Tibial nerve (tissue), 4 donors: ENCODE results near the gene SYNE4. TPM values are rescaled to one million over a fixed set of nuclear protein-coding genes. Genes with fewer than 3 reads are reported as not detected.
A peak's percentile ranks its signal among the peaks of the same experiment; 100 is the strongest.

Source experiments
- DNase-seq, 2 donors: peaks; one replicate each; pipeline ENCODE4 v3.0.0-alpha.2; 2019; ENCODE audit warnings: low spot score in 2 of 2
- H3K27ac ChIP-seq, 4 donors: fragments of 200-600 bp; sonication (generic) in 3 of 4; one replicate each; pipeline ENCODE4 v1.5.1; 2017 to 2019; ENCODE audit warnings: mild to moderate bottlenecking in 1 of 4
- H3K27me3 ChIP-seq, 2 donors: fragments of 200-600 bp; sonication (generic) in 1 of 2; one replicate each; pipeline versions ENCODE4 v1.5.1 to v1.6.0; 2017 to 2019
- H3K36me3 ChIP-seq, 3 donors: fragments of 200-600 bp; sonication (generic); one replicate each; pipeline ENCODE4 v1.5.1; 2018 to 2019
- H3K4me1 ChIP-seq, 4 donors: fragments of 200-600 bp; sonication (generic) in 3 of 4; one replicate each; pipeline ENCODE4 v1.5.1; 2017 to 2019
- H3K4me3 ChIP-seq, 4 donors: fragments of 200-600 bp; sonication (generic) in 3 of 4; one replicate each; pipeline ENCODE4 v1.5.1; 2017 to 2019; ENCODE audit warnings: mild to moderate bottlenecking in 1 of 4, moderate library complexity in 1 of 4
- H3K9me3 ChIP-seq, 4 donors: fragments of 200-600 bp; sonication (generic) in 3 of 4; one replicate each; pipeline ENCODE4 v1.5.1; 2017 to 2019
- EP300 ChIP-seq, 2 donors: sonication (generic); formaldehyde crosslinking; IDR thresholded peaks; one replicate each; pipeline ENCODE4 v1.6.1; 2017; ENCODE audit warnings: antibody characterized with exemption in 2 of 2, mild to moderate bottlenecking in 1 of 2
- POLR2A ChIP-seq, 2 donors: fragments of 450-650 bp; IDR thresholded peaks; one replicate each; pipeline ENCODE4 v1.6.1; 2017; ENCODE audit warnings: antibody characterized with exemption in 2 of 2, mild to moderate bottlenecking in 2 of 2, moderate library complexity in 2 of 2
- WGBS, 2 donors: methylation state at CpG; one replicate each; pipeline ENCODE4 v1.1.5; 2018; 5-methylcytosine and 5-hydroxymethylcytosine counted together
- total RNA-seq, 4 donors: library from RNA; depleted of rRNA; stranded (reverse); fragments of >200 nt; gene quantifications; one replicate each; pipeline ENCODE4 v1.1.0, GENCODE V29; 2016
- TF ChIP-seq, protein P1 (sequence below), 5 experiments: fragments of 200-600 bp in 3 of 5; fragments of 450-650 bp in 2 of 5; sonication (generic) in 3 of 5; IDR thresholded peaks; one replicate each; pipeline ENCODE4 v1.5.1; 2016 to 2019; ENCODE audit warnings: antibody characterized with exemption in 5 of 5, mild to moderate bottlenecking in 3 of 5, moderate library complexity in 2 of 5

Gene SYNE4
- total RNA-seq, 4 donors from 2014 or later: 0.21 to 2.1 (median 0.98) TPM; not detected in 1

DNA sequence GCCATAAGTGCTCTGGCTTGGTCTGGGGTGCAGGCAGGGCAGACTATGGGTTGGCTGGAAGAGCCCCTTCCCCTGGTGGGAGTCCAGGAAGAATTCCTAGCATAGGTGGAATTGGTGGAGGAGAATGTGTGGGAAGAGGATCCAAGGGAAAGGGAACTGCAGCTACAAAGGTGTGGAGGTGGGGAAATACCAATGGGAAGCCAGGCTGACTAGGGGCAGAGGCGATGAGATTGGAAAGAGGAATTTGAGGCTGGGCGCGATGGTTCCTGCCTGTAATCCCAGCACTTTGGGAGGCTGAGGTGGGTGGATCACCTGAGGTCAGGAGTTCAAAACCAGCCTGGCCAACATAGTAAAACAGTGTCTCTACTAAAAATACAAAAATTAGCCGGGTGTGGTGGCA is 18.5 kb downstream of the SYNE4 start:
- Histone ChIP-seq H3K27ac (no peak overlapping the region), H3K4me3 (no peak overlapping the region), H3K27me3 (peaks cover 0 to 34% of the 10 kb centered on the region in 2 donors), H3K36me3 (no peaks in the 10 kb centered on the region), H3K9me3 (no peaks in the 10 kb centered on the region), H3K4me1 (peaks cover 0 to 21% (median 11%) of the 10 kb centered on the region in 4 donors)
- WGBS, 2 donors: 88 to 91% methylated on average over 4 of the region's 4 CpGs
- TF ChIP-seq POLR2A (IDR thresholded peaks at IDR 0.05) (no peak), EP300 (IDR thresholded peaks at IDR 0.05) (no peak)
- TF ChIP-seq, protein P1, sequence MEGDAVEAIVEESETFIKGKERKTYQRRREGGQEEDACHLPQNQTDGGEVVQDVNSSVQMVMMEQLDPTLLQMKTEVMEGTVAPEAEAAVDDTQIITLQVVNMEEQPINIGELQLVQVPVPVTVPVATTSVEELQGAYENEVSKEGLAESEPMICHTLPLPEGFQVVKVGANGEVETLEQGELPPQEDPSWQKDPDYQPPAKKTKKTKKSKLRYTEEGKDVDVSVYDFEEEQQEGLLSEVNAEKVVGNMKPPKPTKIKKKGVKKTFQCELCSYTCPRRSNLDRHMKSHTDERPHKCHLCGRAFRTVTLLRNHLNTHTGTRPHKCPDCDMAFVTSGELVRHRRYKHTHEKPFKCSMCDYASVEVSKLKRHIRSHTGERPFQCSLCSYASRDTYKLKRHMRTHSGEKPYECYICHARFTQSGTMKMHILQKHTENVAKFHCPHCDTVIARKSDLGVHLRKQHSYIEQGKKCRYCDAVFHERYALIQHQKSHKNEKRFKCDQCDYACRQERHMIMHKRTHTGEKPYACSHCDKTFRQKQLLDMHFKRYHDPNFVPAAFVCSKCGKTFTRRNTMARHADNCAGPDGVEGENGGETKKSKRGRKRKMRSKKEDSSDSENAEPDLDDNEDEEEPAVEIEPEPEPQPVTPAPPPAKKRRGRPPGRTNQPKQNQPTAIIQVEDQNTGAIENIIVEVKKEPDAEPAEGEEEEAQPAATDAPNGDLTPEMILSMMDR (IDR thresholded peaks at IDR 0.05): no peak
- DNase-seq: no peak

DNA sequence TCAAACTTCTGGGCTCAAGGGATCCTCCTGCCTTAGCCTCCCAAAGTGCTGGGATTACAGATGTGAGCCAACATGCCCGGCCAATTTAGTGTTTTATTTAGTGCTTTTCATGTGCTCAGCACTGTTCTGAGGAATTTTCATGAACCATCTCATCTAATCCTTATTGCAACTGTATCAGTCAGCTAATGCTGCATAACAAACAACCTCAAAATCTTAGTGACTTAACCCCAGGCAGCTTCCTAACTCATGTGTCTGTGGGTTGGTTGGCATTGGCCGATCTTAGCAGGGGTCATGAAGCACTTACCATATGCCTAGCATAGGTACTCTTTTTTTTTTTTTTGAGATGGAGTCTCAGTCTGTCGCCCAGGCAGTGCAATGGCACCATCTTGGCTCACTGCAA is 19.8 kb downstream of the SYNE4 start:
- no peak for DNase-seq
- Histone ChIP-seq H3K36me3 (no peaks in the 10 kb centered on the region), H3K4me1 (peaks cover 0 to 14% (median 4%) of the 10 kb centered on the region in 4 donors), H3K27ac (no peak overlapping the region), H3K27me3 (peaks cover 0 to 44% of the 10 kb centered on the region in 2 donors), H3K4me3 (no peak overlapping the region), H3K9me3 (no peaks in the 10 kb centered on the region)
- TF ChIP-seq EP300 (IDR thresholded peaks at IDR 0.05) (no peak), POLR2A (IDR thresholded peaks at IDR 0.05) (no peak)
- TF ChIP-seq, protein P1 (IDR thresholded peaks at IDR 0.05): no peak
- WGBS, 2 donors: 85 to 89% methylated on average over 3 of the region's 3 CpGs

DNA sequence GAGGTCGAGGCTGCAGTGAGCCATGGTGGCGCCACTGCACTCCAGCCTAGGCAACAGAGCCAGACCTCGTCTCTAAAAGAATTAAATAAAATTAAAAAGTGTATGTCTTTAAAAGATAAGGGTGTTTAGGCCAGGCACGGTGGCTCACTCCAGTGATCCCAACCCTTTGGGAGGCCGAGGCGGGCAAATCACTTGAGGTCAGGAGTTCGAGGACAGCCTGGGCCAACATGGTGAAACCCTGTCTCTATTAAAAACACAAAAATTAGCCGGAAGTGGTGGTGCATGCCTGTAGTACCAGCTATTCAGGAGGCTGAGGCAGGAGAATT is 21.1 kb downstream of the SYNE4 start:
- Histone ChIP-seq H3K27me3 (peaks cover 0 to 44% of the 10 kb centered on the region in 2 donors), H3K36me3 (no peaks in the 10 kb centered on the region), H3K4me3 (peak overlapping the region in 1 of 4 donors; percentile 29), H3K27ac (no peak overlapping the region), H3K4me1 (peaks cover 0 to 11% (median 3%) of the 10 kb centered on the region in 4 donors), H3K9me3 (no peaks in the 10 kb centered on the region)
- WGBS, 2 donors: 33 to 37% methylated on average over 8 of the region's 8 CpGs
- TF ChIP-seq POLR2A (IDR thresholded peaks at IDR 0.05) (no peak), EP300 (IDR thresholded peaks at IDR 0.05) (no peak)
- TF ChIP-seq, protein P1 (IDR thresholded peaks at IDR 0.05): no peak
- no peak for DNase-seq

DNA sequence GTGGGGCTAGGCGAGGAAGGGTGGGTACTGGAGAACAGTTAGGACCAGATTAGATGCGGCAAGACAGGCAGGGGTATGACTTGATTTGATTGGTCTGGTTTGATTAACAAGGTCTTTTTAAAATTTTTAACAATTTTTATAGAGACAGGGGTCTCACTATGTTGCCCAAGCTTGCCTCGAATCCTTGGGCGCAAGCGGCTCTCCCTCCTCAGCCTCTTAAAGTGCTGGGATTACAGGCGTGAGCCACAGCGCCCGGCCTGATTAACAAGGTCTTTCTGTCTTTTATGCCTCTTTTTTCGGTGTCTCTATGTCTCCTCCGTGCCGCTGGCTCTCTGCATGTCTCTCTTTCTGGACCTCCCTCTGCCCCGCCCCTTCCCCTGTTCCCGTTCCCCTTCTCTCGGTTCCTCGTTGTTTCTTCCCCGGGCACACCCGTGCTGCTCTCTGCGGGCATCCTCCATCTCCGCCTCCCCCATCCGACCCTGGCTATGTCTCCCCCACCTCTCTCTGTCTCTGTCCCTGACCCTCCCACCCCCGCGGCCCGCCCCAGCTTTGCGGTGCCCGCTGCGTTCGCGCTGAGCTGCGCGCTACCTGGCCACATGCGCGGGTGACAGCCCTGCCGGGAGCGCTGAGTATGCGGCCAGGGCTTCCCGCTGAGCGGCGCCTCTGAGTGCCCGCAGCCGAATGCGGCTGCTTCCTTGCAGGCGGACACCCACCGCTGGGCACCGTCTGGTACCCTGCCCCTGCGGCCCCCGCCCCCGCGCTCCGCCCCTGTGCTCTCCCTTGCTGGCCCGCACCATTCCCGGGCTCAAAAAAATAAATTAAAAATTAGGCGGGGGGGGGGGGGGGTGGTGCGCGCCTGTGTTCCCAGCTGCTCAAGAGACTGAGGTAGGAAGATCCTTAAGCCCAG is 21.7 kb downstream of the SYNE4 start:
- no peak for DNase-seq
- H3K4me3 ChIP-seq: peak overlapping the region in 2 of 4 donors; percentile 24 to 29
- peaks cover 0 to 44% of the 10 kb centered on the region in 2 donors for H3K27me3 ChIP-seq
- H3K27ac ChIP-seq: no peak overlapping the region
- TF ChIP-seq EP300 (IDR thresholded peaks at IDR 0.05) (no peak), POLR2A (IDR thresholded peaks at IDR 0.05) (no peak)
- TF ChIP-seq, protein P1 (IDR thresholded peaks at IDR 0.05): no peak
- H3K9me3 ChIP-seq: no peaks in the 10 kb centered on the region
- WGBS, 2 donors: 8 to 9% methylated on average over 47 of the region's 54 CpGs
- no peaks in the 10 kb centered on the region for H3K36me3 ChIP-seq
- peaks cover 0 to 11% (median 3%) of the 10 kb centered on the region in 4 donors for H3K4me1 ChIP-seq

DNA sequence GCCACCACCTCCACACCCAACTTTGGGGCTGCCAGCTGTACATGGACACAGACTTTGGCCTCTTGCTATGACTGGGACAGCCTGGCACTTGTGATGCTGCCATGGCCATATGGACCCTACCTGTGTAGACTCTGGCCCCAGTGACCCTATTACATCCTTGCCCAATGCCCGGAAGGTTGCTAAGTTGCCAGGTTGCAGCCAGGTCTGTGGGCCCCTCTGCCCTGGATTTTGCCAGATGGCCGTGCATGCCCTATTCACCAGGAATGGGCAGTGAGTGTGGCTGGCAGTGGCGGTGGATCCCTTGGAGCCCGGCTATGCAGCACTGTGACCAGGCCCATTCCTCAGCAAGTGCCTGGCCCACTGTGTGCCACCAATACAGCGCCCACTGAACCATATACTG is 22.5 kb downstream of the SYNE4 start:
- TF ChIP-seq POLR2A (IDR thresholded peaks at IDR 0.05): no peak
- TF ChIP-seq, protein P1 (IDR thresholded peaks at IDR 0.05): no peak
- TF ChIP-seq EP300 (IDR thresholded peaks at IDR 0.05): no peak
- H3K27me3 ChIP-seq: peaks cover 0 to 44% of the 10 kb centered on the region in 2 donors
- H3K27ac ChIP-seq: no peak overlapping the region
- no peak overlapping the region for H3K4me3 ChIP-seq
- H3K36me3 ChIP-seq: no peaks in the 10 kb centered on the region
- no peaks in the 10 kb centered on the region for H3K9me3 ChIP-seq
- DNase-seq: no peak
- peaks cover 0 to 11% (median 3%) of the 10 kb centered on the region in 4 donors for H3K4me1 ChIP-seq
- WGBS, 2 donors: 90 to 96% methylated on average over 4 to 5 of the region's 5 CpGs
